Transverse colon (tissue), 4 donors: Measurements from ENCODE around the gene MCOLN2. TPM values are rescaled to one million over a fixed set of nuclear protein-coding genes. Genes with fewer than 3 reads are reported as not detected.
"Not testable (repeated sequence)": the region's sequence is repeated elsewhere in the genome, so short reads cannot be mapped to it uniquely, and the experiment has no call there.

Experiments used
- DNase-seq: peaks from one replicate; pipeline ENCODE4 v3.0.0-alpha.2; 2019
- H3K27ac ChIP-seq, 4 donors: fragments of 200-600 bp; sonication (generic); 2 replicates each; pipeline ENCODE4 v1.5.1; 2016 to 2018; ENCODE audit warnings: inconsistent platforms in 4 of 4
- H3K27me3 ChIP-seq: fragments of 200-600 bp; sonication (generic); 2 replicates; pipeline ENCODE4 v1.5.1; 2017; ENCODE audit warnings: inconsistent platforms
- H3K36me3 ChIP-seq, 4 donors: fragments of 200-600 bp; sonication (generic); 2 replicates each; pipeline ENCODE4 v1.5.1; 2017 to 2019; ENCODE audit warnings: inconsistent platforms in 4 of 4
- H3K4me1 ChIP-seq, 4 donors: fragments of 200-600 bp; sonication (generic); 2 replicates each; pipeline ENCODE4 v1.5.1; 2017 to 2020; ENCODE audit warnings: inconsistent platforms in 4 of 4
- H3K4me3 ChIP-seq, 4 donors: fragments of 200-600 bp; sonication (generic); 1 replicate in 1 of 4; 2 replicates in 3 of 4; pipeline versions ENCODE4 v1.5.1 to v1.6.1; 2017 to 2019; ENCODE audit warnings: inconsistent platforms in 4 of 4
- H3K9me3 ChIP-seq, 2 donors: fragments of 200-600 bp; sonication (generic); 2 replicates each; pipeline ENCODE4 v1.5.1; 2017 to 2019; ENCODE audit warnings: inconsistent platforms in 2 of 2
- EP300 ChIP-seq: sonication (generic); formaldehyde crosslinking; IDR thresholded peaks from one replicate; pipeline ENCODE4 v1.6.1; 2017; ENCODE audit warnings: antibody characterized with exemption, low read depth
- POLR2A ChIP-seq: fragments of 450-650 bp; IDR thresholded peaks from one replicate; pipeline ENCODE4 v1.6.1; 2016; ENCODE audit warnings: antibody characterized with exemption, mild to moderate bottlenecking, moderate library complexity
- POLR2AphosphoS5 ChIP-seq, 3 donors: sonication (generic); formaldehyde crosslinking; IDR thresholded peaks; one replicate each; pipeline ENCODE4 v1.6.1; 2016; ENCODE audit warnings: antibody characterized with exemption in 3 of 3
- WGBS, 2 donors: methylation state at CpG; one replicate each; pipeline ENCODE4 v1.1.5; 2018; ENCODE audit warnings: low coverage in 1 of 2; 5-methylcytosine and 5-hydroxymethylcytosine counted together
- in situ Hi-C, 4 donors: fragments of 200-750 bp; cut with MboI; loops; one replicate each; pipeline versions ENCODE4 v1.15.0 to v1.15.1; 2017; ENCODE audit warnings: low sequenced_read_pairs in 3 of 4, low pct_ligation_motif_present in 1 of 4, low pct_unique_long_range_greater_than_20kb in 1 of 4
- intact Hi-C: fragments of 100-400 bp; cut with DNase I; formaldehyde crosslinking; loops from one replicate; pipeline ENCODE4 v1.15.1; 2023; ENCODE audit warnings: low total_unique reads
- total RNA-seq, 4 donors: library from RNA; depleted of rRNA; stranded (reverse); fragments of >200 nt; gene quantifications; one replicate each; pipeline ENCODE4 v1.1.0, GENCODE V29; 2016
- TF ChIP-seq, protein P1 (sequence below), 5 experiments: fragments of 200-600 bp in 3 of 5; fragments of 450-650 bp in 2 of 5; sonication (generic) in 3 of 5; IDR thresholded peaks; 1 replicate in 2 of 5; 2 replicates in 3 of 5; pipeline ENCODE4 v1.5.1; 2016 to 2017; ENCODE audit warnings: antibody characterized with exemption in 5 of 5, inconsistent platforms in 3 of 5, mild to moderate bottlenecking in 2 of 5, moderate library complexity in 1 of 5

Gene MCOLN2
- total RNA-seq, 4 donors from 2014 or later: 15.7 to 133 (median 82.7) TPM

DNA sequence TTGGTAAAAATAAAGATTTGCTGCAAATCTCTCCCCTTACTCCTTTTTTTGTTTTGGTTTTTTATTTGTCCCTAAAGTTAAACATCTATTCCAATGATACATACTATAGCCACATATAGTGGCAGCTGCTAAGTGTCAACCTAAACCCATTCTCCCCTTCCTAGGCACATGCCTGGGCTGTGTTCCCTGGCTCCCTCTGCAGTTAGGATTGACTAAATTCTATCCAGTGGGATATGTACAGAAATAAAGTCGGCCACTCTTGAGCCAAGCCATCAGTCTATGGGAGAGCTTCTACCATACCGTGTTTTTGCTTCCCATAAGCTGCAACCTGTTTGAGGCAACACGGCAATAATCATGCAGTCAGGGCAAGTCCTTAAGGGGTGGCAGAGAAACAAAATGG is 27.8 kb upstream of the MCOLN2 start:
- no peaks in the 10 kb centered on the region for H3K4me1 ChIP-seq
- 90% methylated on average over 3 of the region's 3 CpGs for WGBS, 2 donors
- no peak for DNase-seq
- in situ Hi-C loops: loop anchor here in 1 of 4 donors (5.0 to 25.0 kb wide), 2 partner anchors 77 to 237 kb away; no protein-coding TSS in a partner anchor
- intact Hi-C loops: no loop called here
- no peak overlapping the region for H3K4me3 ChIP-seq
- no peaks in the 10 kb centered on the region for H3K36me3 ChIP-seq
- H3K9me3 ChIP-seq: no peaks in the 10 kb centered on the region
- H3K27me3 ChIP-seq: no peaks in the 10 kb centered on the region
- TF ChIP-seq POLR2A (no peak), POLR2AphosphoS5 (IDR thresholded peaks at IDR 0.05) (no peak)
- TF ChIP-seq, protein P1, sequence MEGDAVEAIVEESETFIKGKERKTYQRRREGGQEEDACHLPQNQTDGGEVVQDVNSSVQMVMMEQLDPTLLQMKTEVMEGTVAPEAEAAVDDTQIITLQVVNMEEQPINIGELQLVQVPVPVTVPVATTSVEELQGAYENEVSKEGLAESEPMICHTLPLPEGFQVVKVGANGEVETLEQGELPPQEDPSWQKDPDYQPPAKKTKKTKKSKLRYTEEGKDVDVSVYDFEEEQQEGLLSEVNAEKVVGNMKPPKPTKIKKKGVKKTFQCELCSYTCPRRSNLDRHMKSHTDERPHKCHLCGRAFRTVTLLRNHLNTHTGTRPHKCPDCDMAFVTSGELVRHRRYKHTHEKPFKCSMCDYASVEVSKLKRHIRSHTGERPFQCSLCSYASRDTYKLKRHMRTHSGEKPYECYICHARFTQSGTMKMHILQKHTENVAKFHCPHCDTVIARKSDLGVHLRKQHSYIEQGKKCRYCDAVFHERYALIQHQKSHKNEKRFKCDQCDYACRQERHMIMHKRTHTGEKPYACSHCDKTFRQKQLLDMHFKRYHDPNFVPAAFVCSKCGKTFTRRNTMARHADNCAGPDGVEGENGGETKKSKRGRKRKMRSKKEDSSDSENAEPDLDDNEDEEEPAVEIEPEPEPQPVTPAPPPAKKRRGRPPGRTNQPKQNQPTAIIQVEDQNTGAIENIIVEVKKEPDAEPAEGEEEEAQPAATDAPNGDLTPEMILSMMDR (IDR thresholded peaks at IDR 0.05): peak in 1 of 5 experiments; percentile 2
- no peak overlapping the region for H3K27ac ChIP-seq

DNA sequence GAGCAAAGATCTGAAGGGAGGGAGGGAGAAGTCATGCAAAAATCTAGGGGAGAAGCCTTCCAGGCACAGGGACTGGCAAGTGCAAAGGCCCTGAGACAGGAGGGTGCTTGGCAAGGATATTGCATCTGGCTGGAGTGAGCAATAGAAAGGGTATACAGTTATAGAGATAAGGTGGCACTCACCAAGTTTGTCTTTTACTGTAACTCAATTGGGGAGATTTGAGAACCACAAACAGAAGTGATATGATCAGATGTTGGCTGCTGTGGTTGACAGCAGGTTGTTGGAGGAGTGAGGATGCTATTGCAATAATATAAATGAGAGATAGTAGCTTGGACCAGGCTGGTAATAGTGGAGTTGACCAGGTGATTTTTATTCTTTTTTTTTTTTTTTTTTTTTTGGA is 25.8 kb upstream of the MCOLN2 start:
- Histone ChIP-seq H3K36me3 (no peaks in the 10 kb centered on the region), H3K4me3 (no peak overlapping the region), H3K4me1 (no peaks in the 10 kb centered on the region), H3K9me3 (no peaks in the 10 kb centered on the region), H3K27me3 (no peaks in the 10 kb centered on the region), H3K27ac (no peak overlapping the region)
- no peak for DNase-seq
- intact Hi-C loops: no loop called here
- TF ChIP-seq POLR2A (no peak), EP300 (no peak), POLR2AphosphoS5 (IDR thresholded peaks at IDR 0.05) (no peak)
- TF ChIP-seq, protein P1 (IDR thresholded peaks at IDR 0.05): no peak
- in situ Hi-C loops: no loop called here

DNA sequence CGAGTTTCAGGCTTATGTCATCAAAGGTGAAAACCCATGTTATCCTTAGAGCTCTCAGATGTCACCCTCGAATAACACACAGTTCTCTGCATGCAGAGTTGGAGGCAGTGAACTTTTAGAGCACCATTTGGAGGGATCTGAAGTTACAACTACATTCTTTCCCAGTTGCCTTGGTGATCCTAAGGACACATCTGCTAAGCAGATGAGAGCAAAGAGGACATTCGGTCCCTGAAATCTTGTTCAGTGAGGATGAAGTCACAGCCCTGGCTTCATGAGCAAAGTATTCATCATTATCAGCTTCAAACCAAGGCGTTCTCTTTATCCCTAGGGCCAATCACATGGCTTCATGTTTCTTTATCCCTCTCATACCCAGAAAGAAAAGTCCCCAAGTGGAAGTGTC is 23.1 kb upstream of the MCOLN2 start:
- intact Hi-C loops: no loop called here
- Histone ChIP-seq H3K36me3 (no peaks in the 10 kb centered on the region), H3K4me1 (no peaks in the 10 kb centered on the region), H3K9me3 (peaks cover 4 to 5% of the 10 kb centered on the region in 2 donors), H3K4me3 (no peak overlapping the region), H3K27me3 (no peaks in the 10 kb centered on the region), H3K27ac (no peak overlapping the region)
- no peak for DNase-seq
- TF ChIP-seq, protein P1 (IDR thresholded peaks at IDR 0.05): no peak
- TF ChIP-seq EP300 (no peak), POLR2A (no peak), POLR2AphosphoS5 (IDR thresholded peaks at IDR 0.05) (no peak)
- in situ Hi-C loops: no loop called here
- 75 to 79% methylated on average over 4 of the region's 4 CpGs for WGBS, 2 donors

DNA sequence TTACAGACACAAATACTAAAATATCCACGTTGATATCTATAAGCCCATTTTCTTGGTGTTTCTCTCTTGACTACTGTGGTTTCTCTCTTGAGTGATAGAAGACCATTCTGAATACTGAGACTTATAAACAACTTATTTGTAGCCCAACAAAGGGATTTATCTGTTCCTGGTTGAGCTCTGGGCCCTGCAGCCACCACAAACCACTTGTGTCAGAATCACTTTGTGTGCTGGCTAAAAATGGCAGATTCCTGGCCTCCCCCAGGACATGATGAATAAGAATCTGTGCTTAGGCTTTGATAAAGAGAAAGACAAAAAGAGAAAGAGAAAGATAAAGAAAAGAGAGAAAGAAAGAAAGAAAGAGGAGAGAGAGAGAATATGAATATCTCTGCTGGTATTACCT is 18.9 kb upstream of the MCOLN2 start:
- DNase-seq: no peak
- Histone ChIP-seq H3K27me3 (no peaks in the 10 kb centered on the region), H3K4me1 (no peaks in the 10 kb centered on the region), H3K27ac (no peak overlapping the region), H3K36me3 (no peaks in the 10 kb centered on the region), H3K9me3 (peaks cover 4 to 5% of the 10 kb centered on the region in 2 donors), H3K4me3 (no peak overlapping the region)
- 88 to 92% methylated on average over 1 of the region's 1 CpG for WGBS, 2 donors
- intact Hi-C loops: no loop called here
- TF ChIP-seq POLR2A (no peak), EP300 (no peak), POLR2AphosphoS5 (IDR thresholded peaks at IDR 0.05) (no peak)
- TF ChIP-seq, protein P1 (IDR thresholded peaks at IDR 0.05): no peak
- in situ Hi-C loops: no loop called here

DNA sequence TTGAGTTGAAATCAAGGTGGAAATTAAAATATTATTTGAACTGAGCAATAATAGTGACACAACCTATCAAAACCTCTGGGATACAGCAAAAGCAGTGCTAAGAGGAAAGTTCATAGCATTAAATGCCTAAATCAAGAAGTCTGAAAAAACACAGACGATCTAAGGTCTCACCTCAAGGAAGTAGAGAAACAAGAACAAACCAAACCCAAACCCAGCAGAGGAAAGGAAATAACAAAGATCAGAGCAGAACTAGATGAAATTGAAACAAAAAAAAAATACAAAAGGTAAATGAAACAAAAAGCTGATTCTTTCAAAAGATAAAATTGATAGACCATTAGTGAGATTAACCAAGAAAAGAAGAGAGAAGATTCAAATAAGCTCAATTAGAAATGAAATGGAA is 8.7 kb upstream of the MCOLN2 start:
- in situ Hi-C loops, H3K36me3 ChIP-seq, intact Hi-C loops, H3K27ac ChIP-seq, DNase-seq, H3K4me1 ChIP-seq, H3K4me3 ChIP-seq: not testable (repeated sequence)
- 71 to 86% methylated on average over 1 of the region's 1 CpG for WGBS, 2 donors
- Histone ChIP-seq H3K9me3 (peaks cover 12 to 13% of the 10 kb centered on the region in 2 donors), H3K27me3 (peaks cover 19% of the 10 kb centered on the region)
